Stimulated activated CD8-positive, alpha-beta memory T cell treated with anti-CD3 and anti-CD28 coated beads, Interleukin-12 subunit alpha, Interleukin-12 subunit beta, amount 100 ng/mL, for 24 hours (primary cell): Measurements from ENCODE around the gene FERMT1.
"Not testable (repeated sequence)": the region's sequence is repeated elsewhere in the genome, so short reads cannot be mapped to it uniquely, and the experiment has no call there.

ENCODE experiments used
- DNase-seq: peaks from one replicate; pipeline ENCODE4 v3.0.0-alpha.2; 2020; ENCODE audit errors: extremely low read depth

Gene FERMT1

GRCh38 chr20:6115221-6115895 lies 7.5 kb downstream of the FERMT1 start:
- no peak for DNase-seq

GRCh38 chr20:6114696-6115095 lies 8.1 kb downstream of the FERMT1 start:
- DNase-seq, result no peak

- DNase-seq, result no peak
These were observed 8.9 kb downstream of the FERMT1 start for GRCh38 chr20:6113951-6114350.

DNA sequence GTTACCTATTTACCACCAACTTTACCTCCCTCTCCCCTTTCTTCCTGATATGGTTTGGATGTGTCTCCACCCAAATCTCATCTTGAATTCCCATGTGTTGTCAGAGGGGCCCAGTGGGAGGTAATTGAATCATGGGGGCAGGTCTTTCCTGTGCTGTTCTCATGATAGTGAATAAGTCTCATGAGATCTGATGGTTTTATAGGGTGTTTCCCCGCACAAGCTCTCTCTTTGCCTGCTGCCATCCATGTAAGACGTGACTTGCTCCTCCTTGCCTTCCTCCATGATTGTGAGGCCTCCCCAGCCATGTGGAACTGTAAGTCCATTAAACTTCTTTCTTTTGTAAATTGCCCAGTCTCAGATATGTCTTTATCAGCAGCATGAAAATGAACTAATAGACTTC lies 9.9 kb downstream of the FERMT1 start:
- DNase-seq, result not testable (repeated sequence)

GRCh38 chr20:6108330-6108729 lies 14.5 kb downstream of the FERMT1 start:
- no peak for DNase-seq

GRCh38 chr20:6104493-6105188 lies 18.2 kb downstream of the FERMT1 start:
- DNase-seq, result no peak

- DNase-seq, result no peak
These were observed 19.5 kb downstream of the FERMT1 start for GRCh38 chr20:6103301-6103700.

- DNase-seq, result no peak
These were observed 21.5 kb downstream of the FERMT1 start for GRCh38 chr20:6101346-6101745.

DNA sequence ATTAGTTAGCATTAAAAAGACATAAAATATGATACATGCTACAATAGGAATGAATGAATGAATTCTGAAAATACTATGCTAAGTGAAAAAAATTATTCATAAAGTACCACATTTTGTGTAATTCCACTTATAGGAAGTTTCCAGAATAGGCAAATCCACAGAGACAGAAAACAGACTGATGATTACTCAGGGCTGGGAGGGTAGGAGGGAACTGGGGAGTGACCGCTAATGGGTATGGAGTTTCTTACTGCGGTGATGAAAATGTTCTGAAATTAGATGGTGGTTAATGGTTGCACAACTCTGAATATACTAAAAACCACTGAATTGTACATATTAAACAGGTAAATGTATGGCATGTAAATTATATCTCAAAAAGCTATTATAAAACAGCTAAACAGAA lies 22.6 kb downstream of the FERMT1 start:
- DNase-seq, result no peak

DNA sequence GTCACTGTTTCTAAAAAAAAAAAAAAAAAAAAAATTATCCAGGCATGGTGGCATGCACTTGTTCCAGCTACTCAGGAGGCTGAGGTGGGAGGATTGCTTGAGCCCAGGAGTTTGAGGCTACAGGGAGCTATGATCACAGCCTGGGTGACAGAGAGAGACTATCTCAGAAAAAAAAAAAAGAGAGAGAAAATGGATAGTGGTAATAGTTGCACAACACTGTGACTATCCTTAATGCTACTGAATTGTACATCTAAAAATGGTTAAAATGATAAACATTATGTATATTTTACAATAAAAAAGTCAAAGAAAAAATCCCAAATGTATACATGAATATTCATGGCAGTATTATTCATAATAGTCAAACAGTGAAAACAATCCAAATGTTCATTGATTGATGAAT lies 23.0 kb downstream of the FERMT1 start:
- no peak for DNase-seq

GRCh38 chr20:6095409-6095808 lies 27.4 kb downstream of the FERMT1 start:
- DNase-seq, result no peak

GRCh38 chr20:6094565-6094964 lies 28.3 kb downstream of the FERMT1 start:
- no peak for DNase-seq

- no peak for DNase-seq
These were observed 28.8 kb downstream of the FERMT1 start for GRCh38 chr20:6094063-6094462.

DNA sequence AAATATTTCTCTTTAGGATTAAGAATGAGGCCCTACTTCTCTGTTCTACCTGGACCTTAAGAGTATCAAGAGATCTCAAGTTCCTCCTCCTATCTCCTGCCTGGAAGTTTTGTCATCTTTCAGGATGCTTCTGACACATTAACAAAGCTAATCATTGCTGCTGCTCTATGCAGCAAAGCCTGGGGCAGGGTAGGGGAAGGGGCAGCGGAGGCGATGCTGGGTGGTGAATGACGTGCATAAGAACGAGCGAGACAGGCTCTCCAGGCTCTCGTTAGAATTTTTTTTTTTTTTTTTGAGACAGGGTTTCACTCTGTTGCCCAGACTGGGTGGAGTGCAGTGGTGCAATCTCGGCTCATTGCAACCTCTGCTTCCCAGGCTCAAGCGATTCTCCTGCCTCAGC lies 31.2 kb downstream of the FERMT1 start:
- DNase-seq, result no peak

- no peak for DNase-seq
These were observed 36.0 kb downstream of the FERMT1 start for GRCh38 chr20:6086868-6087267.

- DNase-seq, result no peak
These were observed 38.9 kb downstream of the FERMT1 start for GRCh38 chr20:6083926-6084325.

DNA sequence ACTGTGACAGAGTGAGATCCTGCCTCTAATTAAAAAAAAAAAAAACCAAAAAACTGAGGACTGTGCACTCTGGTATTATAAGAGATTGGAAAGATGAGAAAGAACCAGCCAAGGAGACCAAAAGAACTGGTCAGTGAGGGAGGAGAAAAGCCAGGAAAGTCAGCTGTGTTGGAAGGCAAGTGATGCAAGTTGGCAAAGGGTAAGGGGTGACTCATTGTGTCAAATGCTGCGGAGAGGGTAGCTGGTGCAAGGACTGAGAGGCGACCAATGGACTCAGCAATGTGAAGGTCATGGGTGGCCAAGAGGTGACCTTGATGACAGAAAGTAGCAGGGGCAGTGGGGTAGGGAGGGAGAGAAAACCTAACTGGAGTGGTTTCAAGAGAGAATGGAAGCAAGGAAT lies 41.6 kb downstream of the FERMT1 start:
- DNase-seq, result no peak

- DNase-seq, result no peak
These were observed 43.8 kb downstream of the FERMT1 start for GRCh38 chr20:6079016-6079415.

- DNase-seq, result no peak
These were observed 47.2 kb downstream of the FERMT1 start for GRCh38 chr20:6075428-6076219.

DNA sequence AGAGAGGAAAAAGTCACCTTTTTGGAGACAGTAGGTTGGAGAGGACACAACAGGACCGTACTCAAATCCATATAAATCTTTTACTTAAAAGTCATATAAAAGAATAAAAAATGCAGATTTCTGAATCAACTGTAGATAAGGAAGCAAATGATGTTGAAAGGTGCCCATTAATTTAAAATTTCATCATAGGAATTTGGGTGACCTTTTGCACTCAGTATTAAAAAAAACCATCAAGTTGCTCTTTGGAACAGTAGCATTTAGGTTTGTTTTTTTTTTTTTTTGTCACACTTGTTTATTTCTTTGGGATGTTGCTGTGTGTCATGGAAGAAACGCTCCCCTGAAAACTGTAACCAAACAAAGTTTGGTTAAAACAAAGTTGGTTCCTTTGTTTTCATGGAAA lies 48.0 kb downstream of the FERMT1 start:
- no peak for DNase-seq

GRCh38 chr20:6074145-6074561 lies 48.7 kb downstream of the FERMT1 start:
- no peak for DNase-seq

DNA sequence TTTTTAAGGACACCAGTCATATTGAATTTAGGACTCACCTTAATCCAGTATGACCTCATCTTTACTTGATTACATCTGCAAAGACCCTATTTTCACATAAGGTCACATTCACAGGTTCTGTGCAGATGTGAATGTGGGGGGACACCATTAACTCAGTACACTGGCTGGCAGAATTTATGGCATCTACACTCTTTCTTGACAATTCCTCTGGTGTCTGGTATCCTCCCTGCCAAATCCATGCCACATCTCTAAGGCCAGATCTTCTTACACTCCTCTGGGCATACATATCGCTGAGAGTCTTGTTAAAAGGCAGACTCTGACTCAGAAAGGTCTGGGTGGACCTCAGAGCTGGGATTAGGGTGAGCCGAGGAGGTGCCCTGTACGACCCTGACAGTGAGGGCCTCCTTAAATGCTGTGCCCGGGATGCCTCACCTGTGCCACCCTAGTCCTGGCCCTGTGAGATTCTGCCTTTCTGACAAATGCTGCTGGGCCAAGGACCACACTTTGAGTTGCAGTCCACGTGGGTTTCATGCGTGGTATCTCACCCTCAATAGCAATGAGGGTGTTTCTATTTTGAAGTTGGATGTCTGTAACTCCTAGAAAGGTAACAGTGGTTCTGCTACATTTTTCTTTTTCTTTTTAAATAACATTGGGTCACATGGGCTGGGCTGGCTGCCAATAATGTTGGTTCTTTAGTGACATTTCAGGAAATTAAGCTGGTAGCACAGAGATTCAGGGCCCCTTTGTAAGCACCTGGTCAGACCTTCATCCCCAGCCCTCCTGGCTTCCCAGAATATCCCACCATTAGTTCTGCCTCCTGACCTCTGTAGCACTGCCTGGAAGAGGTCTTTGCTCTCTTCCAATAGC lies 51.8 kb downstream of the FERMT1 start:
- no peak for DNase-seq
